ENCODE measurements around the gene DNMT3A. TPM values are rescaled to one million over a fixed set of nuclear protein-coding genes. Genes with fewer than 3 reads are reported as not detected.
A peak's percentile ranks its signal among the peaks of the same experiment; 100 is the strongest.

DNMT3A gene
- total and polyA plus RNA-seq, 2 experiments from 2014 or later, result 47.2 to 80.4 TPM

- Mint-ChIP-seq H3K4me1 (peaks cover 65% of the 10 kb centered on the region), H3K9me3 (no peaks in the 10 kb centered on the region; the same call in 2 of the 3 replicates), H3K4me3 (0 out of 3 replicates have a peak overlapping the region, but pooled peaks have one; percentile 17), H3K27me3 (ENCODE audit: insufficient read depth, low read depth, poor library complexity) (peaks cover 14% of the 10 kb centered on the region), H3K36me3 (ENCODE audit: low read depth) (no peaks in the 10 kb centered on the region; the same call in 2 of the 3 replicates), H3K27ac (peak overlapping the region; percentile 4)
- Histone ChIP-seq H3K36me3 (ENCODE audit: insufficient read depth) (no peaks in the 10 kb centered on the region), H3K4me1 (ENCODE audit: insufficient read depth) (peaks cover 45% of the 10 kb centered on the region), H4K20me1 (replicated peaks; ENCODE audit: insufficient read depth) (no peaks in the 10 kb centered on the region), H3K79me2 (replicated peaks; ENCODE audit: insufficient read depth) (no peaks in the 10 kb centered on the region), H3K27ac (ENCODE audit: low read depth) (0 out of 2 replicates have a peak overlapping the region, but pooled peaks have one; percentile 32), H3K9me2 (ENCODE audit: insufficient read depth) (no peaks in the 10 kb centered on the region), H2AFZ (no peak overlapping the region), H3F3A (replicated peaks; ENCODE audit: low read depth) (0 out of 2 replicates have a peak, but pooled peaks cover 19% of the 10 kb centered on the region), H3K4me2 (peak overlapping the region; percentile 61), H3K4me3 (no peak overlapping the region), H3K27me3 (ENCODE audit: insufficient read depth) (no peaks in the 10 kb centered on the region)
- DNase-seq (ENCODE audit: low spot score) (peak; percentile 45), ATAC-seq (peak; percentile 4)
- TF ChIP-seq, protein P1, sequence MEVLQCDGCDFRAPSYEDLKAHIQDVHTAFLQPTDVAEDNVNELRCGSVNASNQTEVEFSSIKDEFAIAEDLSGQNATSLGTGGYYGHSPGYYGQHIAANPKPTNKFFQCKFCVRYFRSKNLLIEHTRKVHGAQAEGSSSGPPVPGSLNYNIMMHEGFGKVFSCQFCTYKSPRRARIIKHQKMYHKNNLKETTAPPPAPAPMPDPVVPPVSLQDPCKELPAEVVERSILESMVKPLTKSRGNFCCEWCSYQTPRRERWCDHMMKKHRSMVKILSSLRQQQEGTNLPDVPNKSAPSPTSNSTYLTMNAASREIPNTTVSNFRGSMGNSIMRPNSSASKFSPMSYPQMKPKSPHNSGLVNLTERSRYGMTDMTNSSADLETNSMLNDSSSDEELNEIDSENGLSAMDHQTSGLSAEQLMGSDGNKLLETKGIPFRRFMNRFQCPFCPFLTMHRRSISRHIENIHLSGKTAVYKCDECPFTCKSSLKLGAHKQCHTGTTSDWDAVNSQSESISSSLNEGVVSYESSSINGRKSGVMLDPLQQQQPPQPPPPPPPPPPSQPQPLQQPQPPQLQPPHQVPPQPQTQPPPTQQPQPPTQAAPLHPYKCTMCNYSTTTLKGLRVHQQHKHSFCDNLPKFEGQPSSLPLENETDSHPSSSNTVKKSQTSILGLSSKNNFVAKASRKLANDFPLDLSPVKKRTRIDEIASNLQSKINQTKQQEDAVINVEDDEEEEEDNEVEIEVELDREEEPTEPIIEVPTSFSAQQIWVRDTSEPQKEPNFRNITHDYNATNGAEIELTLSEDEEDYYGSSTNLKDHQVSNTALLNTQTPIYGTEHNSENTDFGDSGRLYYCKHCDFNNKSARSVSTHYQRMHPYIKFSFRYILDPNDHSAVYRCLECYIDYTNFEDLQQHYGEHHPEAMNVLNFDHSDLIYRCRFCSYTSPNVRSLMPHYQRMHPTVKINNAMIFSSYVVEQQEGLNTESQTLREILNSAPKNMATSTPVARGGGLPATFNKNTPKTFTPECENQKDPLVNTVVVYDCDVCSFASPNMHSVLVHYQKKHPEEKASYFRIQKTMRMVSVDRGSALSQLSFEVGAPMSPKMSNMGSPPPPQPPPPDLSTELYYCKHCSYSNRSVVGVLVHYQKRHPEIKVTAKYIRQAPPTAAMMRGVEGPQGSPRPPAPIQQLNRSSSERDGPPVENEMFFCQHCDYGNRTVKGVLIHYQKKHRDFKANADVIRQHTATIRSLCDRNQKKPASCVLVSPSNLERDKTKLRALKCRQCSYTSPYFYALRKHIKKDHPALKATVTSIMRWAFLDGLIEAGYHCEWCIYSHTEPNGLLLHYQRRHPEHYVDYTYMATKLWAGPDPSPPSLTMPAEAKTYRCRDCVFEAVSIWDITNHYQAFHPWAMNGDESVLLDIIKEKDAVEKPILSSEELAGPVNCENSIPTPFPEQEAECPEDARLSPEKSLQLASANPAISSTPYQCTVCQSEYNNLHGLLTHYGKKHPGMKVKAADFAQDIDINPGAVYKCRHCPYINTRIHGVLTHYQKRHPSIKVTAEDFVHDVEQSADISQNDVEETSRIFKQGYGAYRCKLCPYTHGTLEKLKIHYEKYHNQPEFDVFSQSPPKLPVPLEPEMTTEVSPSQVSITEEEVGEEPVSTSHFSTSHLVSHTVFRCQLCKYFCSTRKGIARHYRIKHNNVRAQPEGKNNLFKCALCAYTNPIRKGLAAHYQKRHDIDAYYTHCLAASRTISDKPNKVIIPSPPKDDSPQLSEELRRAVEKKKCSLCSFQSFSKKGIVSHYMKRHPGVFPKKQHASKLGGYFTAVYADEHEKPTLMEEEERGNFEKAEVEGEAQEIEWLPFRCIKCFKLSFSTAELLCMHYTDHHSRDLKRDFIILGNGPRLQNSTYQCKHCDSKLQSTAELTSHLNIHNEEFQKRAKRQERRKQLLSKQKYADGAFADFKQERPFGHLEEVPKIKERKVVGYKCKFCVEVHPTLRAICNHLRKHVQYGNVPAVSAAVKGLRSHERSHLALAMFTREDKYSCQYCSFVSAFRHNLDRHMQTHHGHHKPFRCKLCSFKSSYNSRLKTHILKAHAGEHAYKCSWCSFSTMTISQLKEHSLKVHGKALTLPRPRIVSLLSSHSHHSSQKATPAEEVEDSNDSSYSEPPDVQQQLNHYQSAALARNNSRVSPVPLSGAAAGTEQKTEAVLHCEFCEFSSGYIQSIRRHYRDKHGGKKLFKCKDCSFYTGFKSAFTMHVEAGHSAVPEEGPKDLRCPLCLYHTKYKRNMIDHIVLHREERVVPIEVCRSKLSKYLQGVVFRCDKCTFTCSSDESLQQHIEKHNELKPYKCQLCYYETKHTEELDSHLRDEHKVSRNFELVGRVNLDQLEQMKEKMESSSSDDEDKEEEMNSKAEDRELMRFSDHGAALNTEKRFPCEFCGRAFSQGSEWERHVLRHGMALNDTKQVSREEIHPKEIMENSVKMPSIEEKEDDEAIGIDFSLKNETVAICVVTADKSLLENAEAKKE (CRISPR knock-in tag; IDR thresholded peaks at IDR 0.05), result no peak
- TF ChIP-seq JUNB (IDR thresholded peaks at IDR 0.05; ENCODE audit: unreplicated experiment), result no peak
Observed at GRCh38 chr2:25311865-25312575, 29.7 kb downstream of the DNMT3A start.

Data from GM23338 (cell line).